HG03565 (cell line): ENCODE results near the gene PRR14.
"Not testable (repeated sequence)": the region's sequence is repeated elsewhere in the genome, so short reads cannot be mapped to it uniquely, and the experiment has no call there.

Experiments
- ATAC-seq: cut with Tn5 transposase; IDR thresholded peaks from one replicate; pipeline ENCODE4 v1.9.1; 2021; ENCODE audit warnings: mild to moderate bottlenecking, moderate library complexity; ENCODE audit not compliant: unreplicated experiment

PRR14 gene

GRCh38 chr16:30688701-30689100 lies 37.9 kb downstream of the PRR14 start:
- no peak for ATAC-seq

DNA sequence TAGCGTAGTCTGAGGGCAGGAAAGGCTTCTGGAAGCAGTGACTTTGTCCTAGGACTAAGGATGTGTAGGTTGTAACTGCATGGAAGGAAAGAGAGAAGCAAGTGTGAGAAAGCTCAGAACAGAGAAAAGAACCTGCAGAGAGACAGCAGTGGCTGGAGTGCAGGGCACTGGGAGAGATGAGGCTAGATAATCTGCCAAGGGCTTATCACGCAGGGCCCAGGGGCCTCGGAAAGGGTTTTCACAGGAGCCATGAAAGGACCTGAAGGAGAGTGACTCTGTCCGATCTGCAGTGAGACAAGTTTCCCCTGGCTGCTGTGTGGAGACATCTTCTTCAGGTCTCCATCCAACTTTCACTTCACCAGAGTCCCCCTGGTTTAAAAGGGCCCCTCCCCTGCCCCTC lies 41.1 kb downstream of the PRR14 start:
- ATAC-seq = no peak

- ATAC-seq = no peak
Observed at GRCh38 chr16:30692396-30693064, 41.8 kb downstream of the PRR14 start.

GRCh38 chr16:30694926-30695693 lies 44.4 kb downstream of the PRR14 start:
- ATAC-seq = no peak

DNA sequence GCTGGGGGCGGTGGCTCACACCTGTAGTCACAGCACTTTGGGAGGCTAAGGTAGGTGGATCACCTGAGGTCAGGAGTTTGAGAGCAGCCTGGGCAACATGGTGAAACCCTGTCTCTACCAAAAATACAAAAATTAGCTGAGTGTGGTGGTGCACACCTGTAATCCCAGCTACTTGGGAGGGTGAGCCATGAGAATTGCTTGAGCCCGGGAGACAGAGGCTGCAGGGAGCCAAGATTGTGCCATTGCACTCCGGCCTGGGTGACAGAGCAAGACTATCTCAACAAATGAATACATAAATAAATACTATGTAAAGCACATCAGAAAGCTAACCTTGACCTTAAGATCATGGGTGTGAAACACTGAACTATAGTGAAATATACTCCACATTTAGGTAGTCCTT lies 45.9 kb downstream of the PRR14 start:
- ATAC-seq = not testable (repeated sequence)

DNA sequence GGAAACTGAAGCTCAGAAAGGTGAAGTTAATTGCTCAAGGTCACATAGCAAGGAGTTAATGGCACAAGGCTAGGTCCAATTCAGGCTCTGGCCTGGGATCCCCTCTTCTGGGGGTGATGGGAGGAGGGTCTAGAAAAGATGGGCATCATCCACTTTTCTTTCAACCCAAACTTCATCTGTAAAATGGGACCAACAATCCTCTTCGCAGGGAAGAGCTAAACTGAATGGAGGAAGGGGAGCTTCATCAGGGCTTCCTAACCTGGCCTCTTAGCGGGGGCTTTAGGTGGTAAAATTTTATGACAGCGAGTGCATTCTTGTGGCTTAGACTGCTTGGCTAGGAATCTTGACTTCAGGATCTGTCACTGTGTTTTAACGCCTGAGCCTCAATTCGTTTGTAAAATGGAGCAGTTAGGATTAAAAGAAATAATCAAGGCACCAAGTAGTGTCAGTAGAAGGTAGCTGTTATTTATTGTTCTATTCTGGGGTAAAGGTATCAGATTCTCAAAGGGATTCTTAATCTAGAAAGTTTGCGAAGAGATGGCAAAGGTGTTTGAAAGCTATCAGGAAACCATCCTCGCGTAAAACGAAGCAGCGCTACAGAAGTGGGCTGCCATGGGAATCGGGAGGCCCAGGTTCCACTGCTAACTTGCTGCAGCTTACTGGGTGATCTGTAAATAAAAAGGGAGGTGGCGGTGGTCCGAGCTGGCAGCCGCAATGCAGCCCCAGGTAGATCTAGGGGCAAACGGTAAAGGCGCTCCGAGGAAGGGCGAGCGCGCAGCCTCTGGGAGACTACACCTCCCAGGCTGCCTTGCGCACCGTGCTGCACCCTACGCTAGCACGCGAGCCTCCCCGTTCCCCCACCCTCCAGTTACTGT lies 46.7 kb downstream of the PRR14 start:
- peak; percentile 0 for ATAC-seq

DNA sequence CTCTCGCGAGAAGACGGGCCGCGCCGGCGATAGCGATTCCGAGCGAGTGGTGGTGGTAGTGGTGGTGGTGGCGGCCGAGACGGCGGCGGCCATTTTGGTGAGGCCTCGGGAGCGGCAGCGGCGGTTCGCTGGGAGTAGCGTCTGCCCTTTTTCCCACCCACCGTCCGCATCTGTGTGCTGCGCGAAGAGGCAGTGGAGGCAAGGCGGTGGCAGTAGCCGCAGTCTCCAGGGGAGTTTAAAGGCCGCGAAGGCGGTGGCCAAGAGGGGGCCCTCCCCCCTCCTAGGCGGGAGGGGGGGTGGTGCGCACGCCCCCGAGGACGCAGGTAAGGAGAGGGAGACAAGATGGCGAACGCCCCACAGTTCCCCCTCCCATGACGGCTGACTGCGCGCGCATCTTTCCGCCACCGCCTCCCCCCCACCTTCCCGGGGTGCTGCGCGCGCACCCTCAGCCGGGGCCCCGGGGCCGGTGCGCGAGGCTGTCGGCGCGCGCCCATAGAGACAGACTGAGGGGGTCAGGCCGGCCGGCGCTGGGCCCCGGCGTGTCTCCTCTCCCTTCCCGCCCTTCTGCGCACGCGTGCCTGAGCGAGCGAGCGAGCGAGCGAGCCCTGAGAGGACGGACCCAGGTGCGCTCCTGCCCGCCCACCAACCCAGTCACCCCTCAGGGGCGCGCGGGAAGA lies 47.5 kb downstream of the PRR14 start:
- ATAC-seq = peak; percentile 64

- ATAC-seq = peak; percentile 17
Observed at GRCh38 chr16:30698816-30699614, 48.3 kb downstream of the PRR14 start, which contains the start of gene SRCAP. Gene SRCAP, plus strand, starts transcription at chr16:30699171. Its CDS starts 1,654 bp downstream, at chr16:30700825.

GRCh38 chr16:30699615-30700099 lies 48.9 kb downstream of the PRR14 start:
- ATAC-seq = no peak

DNA sequence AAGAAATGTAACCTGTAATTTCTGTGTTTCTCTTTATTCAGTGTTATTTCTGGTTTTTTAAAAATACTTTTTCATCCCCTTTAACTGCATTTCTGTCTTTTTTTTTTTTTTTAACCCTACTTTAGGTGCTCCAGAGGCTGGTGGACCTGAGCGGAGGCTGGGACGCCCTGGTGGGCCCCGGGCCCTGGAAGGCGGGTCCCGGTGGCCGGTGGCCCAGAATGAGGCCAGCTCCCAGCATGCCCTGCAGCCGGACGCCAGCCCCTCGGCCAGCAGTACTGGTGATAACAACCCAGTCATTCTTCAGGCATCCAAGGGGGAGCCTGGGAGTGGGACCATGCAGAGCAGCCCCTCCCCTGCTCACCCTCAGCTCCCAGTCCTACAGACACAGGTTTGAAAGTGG lies 49.7 kb downstream of the PRR14 start:
- no peak for ATAC-seq

DNA sequence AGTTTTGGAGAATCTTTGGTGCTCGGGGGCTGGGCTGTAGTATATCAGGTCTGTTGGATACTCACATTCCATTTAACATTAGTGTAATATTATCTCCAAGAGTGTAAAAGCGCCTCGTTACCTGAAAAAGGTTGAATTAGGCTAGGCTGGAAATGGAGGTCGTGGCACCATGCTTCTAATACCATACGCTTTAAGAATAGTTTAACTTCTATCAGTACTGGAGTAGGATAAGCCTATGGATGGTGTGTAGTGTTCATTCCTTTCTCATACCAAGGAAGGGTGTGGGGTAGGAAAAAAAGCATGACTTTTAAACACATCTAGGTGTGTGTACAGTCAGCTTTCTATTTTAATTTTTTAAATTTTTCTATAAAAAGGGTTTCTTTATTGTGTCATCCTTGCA lies 50.2 kb downstream of the PRR14 start:
- no peak for ATAC-seq

- ATAC-seq = not testable (repeated sequence)
Observed at GRCh38 chr16:30703071-30703470, 52.3 kb downstream of the PRR14 start.

DNA sequence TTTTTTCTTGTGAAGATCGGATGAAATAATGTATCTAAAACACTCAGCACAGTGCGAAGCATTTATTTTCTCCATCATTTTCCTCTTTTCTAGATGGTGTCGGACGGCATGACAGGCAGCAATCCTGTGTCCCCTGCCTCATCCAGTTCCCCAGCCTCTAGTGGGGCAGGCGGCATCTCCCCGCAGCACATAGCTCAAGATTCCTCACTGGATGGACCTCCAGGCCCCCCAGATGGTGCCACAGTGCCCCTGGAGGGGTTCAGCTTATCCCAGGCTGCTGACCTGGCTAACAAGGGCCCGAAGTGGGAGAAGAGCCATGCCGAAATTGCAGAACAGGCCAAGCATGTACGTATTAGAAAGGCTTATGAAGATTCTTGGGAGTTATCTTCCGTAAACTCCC lies 53.2 kb downstream of the PRR14 start:
- no peak for ATAC-seq
